HL-60 (cell line): Measurements from ENCODE around the gene PLTP.

Experiments
- CTCF ChIP-seq: IDR thresholded peaks from one replicate; pipeline ENCODE4 v1.5.1; 2011; ENCODE audit warnings: low read length, control low read depth, inconsistent platforms; ENCODE audit not compliant: insufficient read depth
- POLR2AphosphoS5 ChIP-seq: IDR thresholded peaks from 2 replicates; pipeline ENCODE4 v1.6.1; 2012; ENCODE audit warnings: low read depth

- TF ChIP-seq CTCF, result no peak
- no peak for TF ChIP-seq POLR2AphosphoS5
Observed at GRCh38 chr20:45943613-45944012, 31.7 kb upstream of the PLTP start.
